AML-193 (cell line): ENCODE results near the gene LPCAT3.
A peak's percentile ranks its signal among the peaks of the same experiment; 100 is the strongest.

Source experiments
- DNase-seq, 2 experiments: peaks; one replicate each; lab custom pipeline; 2025; lab: John Stamatoyannopoulos, UW

Gene LPCAT3

GRCh38 chr12:6952863-6953441 lies 65.3 kb downstream of the LPCAT3 start:
- no peak for DNase-seq

- no peak for DNase-seq
Observed at GRCh38 chr12:6952121-6952862, 66.0 kb downstream of the LPCAT3 start.

GRCh38 chr12:6951551-6952120 lies 66.6 kb downstream of the LPCAT3 start:
- no peak for DNase-seq

- peak; percentile 79 to 88 for DNase-seq
Observed at GRCh38 chr12:6950811-6951540, 67.3 kb downstream of the LPCAT3 start, which contains the start of gene PTPN6. TSS of gene PTPN6 (plus strand) at chr12:6951356. CDS start at chr12:6951513, 157 bp downstream.

GRCh38 chr12:6950401-6950801 lies 67.9 kb downstream of the LPCAT3 start:
- DNase-seq = peak in 1 of 2 experiments; percentile 16

- DNase-seq = no peak
Observed at GRCh38 chr12:6948873-6949594, 69.2 kb downstream of the LPCAT3 start.

- DNase-seq = no peak
Observed at GRCh38 chr12:6947615-6948014, 70.7 kb downstream of the LPCAT3 start.

- no peak for DNase-seq
Observed at GRCh38 chr12:6946920-6947374, 71.3 kb downstream of the LPCAT3 start.

GRCh38 chr12:6946033-6946919 lies 72.0 kb downstream of the LPCAT3 start:
- no peak for DNase-seq

GRCh38 chr12:6945613-6946012 lies 72.7 kb downstream of the LPCAT3 start:
- DNase-seq = no peak

GRCh38 chr12:6944381-6945186 lies 73.7 kb downstream of the LPCAT3 start:
- peak; percentile 79 to 80 for DNase-seq

GRCh38 chr12:6943722-6944380 lies 74.4 kb downstream of the LPCAT3 start, which contains the start of the genes C12orf57 and RNU7-1:
TSS of gene C12orf57 (plus strand) at chr12:6944022. CDS start at chr12:6944122, 100 bp downstream.
TSS of gene RNU7-1 (plus strand) at chr12:6943816.
- DNase-seq = peak; percentile 80 to 89

- peak; percentile 83 to 89 for DNase-seq
Observed at GRCh38 chr12:6943389-6943721, 74.9 kb downstream of the LPCAT3 start.

- no peak for DNase-seq
Observed at GRCh38 chr12:6942331-6942665, 76.0 kb downstream of the LPCAT3 start.

GRCh38 chr12:6941782-6942181 lies 76.5 kb downstream of the LPCAT3 start:
- DNase-seq = no peak

GRCh38 chr12:6941267-6941666 lies 77.0 kb downstream of the LPCAT3 start:
- DNase-seq = no peak

GRCh38 chr12:6939191-6939540 lies 79.1 kb downstream of the LPCAT3 start:
- no peak for DNase-seq

- DNase-seq = no peak
Observed at GRCh38 chr12:6938353-6939190, 79.7 kb downstream of the LPCAT3 start.
